Coronary artery (tissue), 2 donors: ENCODE results near the gene NCS1.

Source experiments
- DNase-seq: peaks from one replicate; pipeline ENCODE4 v3.0.0-alpha.2; 2017; ENCODE audit warnings: low spot score
- H3K27ac ChIP-seq, 2 donors: fragments of 200-600 bp; sonication (generic); one replicate each; pipeline ENCODE4 v1.5.1; 2016 to 2019
- H3K4me3 ChIP-seq: fragments of 200-600 bp; sonication (generic); 2 replicates; pipeline ENCODE4 v1.5.1; 2016; ENCODE audit warnings: mild to moderate bottlenecking, moderate library complexity
- CTCF ChIP-seq: fragments of 200-600 bp; sonication (generic); IDR thresholded peaks from one replicate; pipeline ENCODE4 v1.5.1; 2019; ENCODE audit warnings: antibody characterized with exemption

Gene NCS1

GRCh38 chr9:130129432-130130061 is 42.7 kb upstream of the NCS1 start:
- H3K27ac ChIP-seq, result peak overlapping the region; percentile 47 to 81
- H3K4me3 ChIP-seq, result no peak overlapping the region
- no peak for DNase-seq
- TF ChIP-seq CTCF, result no peak

DNA sequence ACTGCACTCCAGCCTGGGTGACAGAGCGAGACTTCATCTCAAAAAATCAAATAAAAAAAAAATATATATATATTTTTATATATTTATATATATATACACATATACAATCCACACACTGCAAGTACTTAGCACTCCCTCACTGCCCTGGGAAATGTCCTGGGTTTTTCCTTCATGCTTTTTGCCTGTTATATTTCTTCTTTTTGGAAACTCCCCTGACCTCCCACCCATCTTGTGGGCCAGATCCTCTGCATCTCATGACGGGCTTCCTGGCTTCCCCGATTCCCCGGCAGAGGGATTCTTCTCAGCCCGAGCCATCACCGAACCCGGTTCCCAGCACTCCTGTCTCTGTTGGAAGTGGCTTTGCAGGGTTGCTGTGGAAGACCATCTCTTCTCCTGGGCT is 39.5 kb upstream of the NCS1 start:
- no peak for DNase-seq

DNA sequence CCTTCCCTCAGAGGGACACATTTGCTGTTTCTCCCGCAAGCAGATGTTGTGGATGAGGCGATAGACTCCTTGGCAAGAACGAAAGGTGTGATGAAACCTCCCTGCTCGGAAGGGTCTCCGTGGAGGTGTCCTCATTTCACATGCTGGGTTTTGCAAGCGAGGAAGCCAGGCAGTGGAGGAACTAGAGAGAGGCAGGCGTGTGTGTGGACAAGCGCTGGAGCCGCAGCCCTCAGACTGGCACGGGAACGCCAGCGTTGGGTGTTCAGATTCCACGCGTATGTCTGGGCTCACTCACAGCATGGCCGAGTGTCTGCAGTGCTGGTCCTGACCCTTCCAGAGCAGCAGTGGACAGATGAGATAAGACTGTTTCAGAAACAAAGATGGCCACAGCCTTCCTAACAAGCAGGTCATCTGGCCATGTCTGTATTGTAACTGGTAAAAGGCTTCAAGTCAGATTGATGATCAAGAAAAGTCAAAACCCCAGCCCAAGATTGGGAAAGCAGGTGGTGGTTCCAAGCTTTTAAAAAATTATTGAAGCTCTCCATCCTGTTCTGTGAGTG is 35.0 kb upstream of the NCS1 start:
- Histone ChIP-seq H3K27ac (peak overlapping the region in 1 of 2 donors; percentile 76), H3K4me3 (no peak overlapping the region)
- no peak for TF ChIP-seq CTCF
- no peak for DNase-seq

More for the DNA sequence above, 39.5 kb upstream of the NCS1 start:
- Histone ChIP-seq H3K4me3 (no peak overlapping the region), H3K27ac (no peak overlapping the region)
- TF ChIP-seq CTCF, result no peak

DNA sequence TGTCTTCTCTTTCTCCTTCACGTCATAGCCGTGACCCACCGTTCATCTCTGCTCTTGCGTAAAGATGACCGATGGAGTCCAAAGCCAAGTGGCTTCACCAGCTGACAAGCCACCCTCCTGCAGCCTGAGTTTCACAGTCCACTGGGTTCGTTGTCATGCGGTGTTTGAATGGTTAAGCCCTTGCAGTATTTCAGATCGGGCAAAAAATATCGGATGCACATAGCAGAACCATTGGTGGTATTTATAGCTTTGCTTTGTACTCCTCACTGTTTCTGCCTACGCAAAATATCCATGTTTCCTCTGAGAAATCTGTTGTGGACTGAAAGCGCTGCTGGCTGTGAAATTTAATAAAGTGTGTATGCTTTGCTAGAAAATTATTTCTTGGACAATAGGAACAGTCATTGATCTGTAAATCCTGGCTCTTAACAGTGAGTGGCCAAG is 34.5 kb upstream of the NCS1 start:
- H3K27ac ChIP-seq, result peak overlapping the region; percentile 38 to 76
- H3K4me3 ChIP-seq, result no peak overlapping the region
- DNase-seq, result no peak
- no peak for TF ChIP-seq CTCF

- DNase-seq, result no peak
- no peak for TF ChIP-seq CTCF
- Histone ChIP-seq H3K27ac (peak overlapping the region; percentile 38 to 76), H3K4me3 (peak overlapping the region; percentile 12)
Observed at GRCh38 chr9:130138171-130138653, 34.0 kb upstream of the NCS1 start.

DNA sequence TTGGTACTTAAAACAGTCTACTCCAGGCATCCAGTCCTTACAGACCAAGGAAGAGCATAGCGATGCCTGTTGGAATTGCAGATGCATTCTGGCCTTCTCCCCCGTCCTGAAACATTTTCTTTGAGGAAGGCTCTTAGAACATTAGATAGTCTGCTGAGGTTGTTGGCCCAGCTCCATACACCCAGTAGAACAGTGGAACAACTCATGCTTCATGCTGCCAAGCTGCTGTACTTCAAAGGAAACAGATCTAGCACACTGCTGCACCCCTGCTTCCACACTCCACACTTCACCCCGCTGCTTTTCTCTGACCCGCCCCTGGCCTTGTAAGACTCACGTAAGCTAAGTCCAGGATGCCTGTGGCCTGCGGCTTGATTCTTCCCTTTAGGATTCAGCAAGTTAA is 33.4 kb upstream of the NCS1 start:
- no peak for TF ChIP-seq CTCF
- Histone ChIP-seq H3K4me3 (peak overlapping the region; percentile 12), H3K27ac (peak overlapping the region in 1 of 2 donors; percentile 76)
- DNase-seq, result no peak

DNA sequence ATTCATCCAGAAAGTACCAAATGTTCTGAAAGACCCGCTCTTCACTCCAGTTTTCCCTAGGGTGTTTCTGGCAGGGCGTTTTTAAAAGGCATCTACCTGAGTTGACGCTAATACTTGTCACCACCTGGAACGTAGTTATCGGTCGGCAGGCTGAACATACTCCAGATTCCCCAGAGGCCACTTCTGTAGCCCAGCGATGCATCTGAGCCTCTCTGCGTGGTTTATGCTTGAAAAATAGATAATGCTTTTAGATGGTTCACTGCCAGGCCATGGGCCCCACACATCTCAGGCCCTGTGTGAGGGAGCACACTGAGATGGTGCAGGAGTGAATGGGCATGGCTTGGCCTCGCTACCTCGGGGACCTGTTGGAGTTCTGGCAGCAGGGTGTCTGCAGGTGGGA is 33.0 kb upstream of the NCS1 start:
- peak overlapping the region in 1 of 2 donors; percentile 76 for H3K27ac ChIP-seq
- no peak for TF ChIP-seq CTCF
- H3K4me3 ChIP-seq, result no peak overlapping the region
- DNase-seq, result no peak
